Urinary bladder (tissue), 4 donors: ENCODE measurements around the gene PLXNC1. TPM values are rescaled to one million over a fixed set of nuclear protein-coding genes. Genes with fewer than 3 reads are reported as not detected.

Source experiments
- DNase-seq: peaks from one replicate; pipeline ENCODE4 v3.0.0-alpha.2; 2015; ENCODE audit errors: extremely low spot score
- H3K27ac ChIP-seq: one replicate; pipeline ENCODE4 v1.5.1; 2013; ENCODE audit warnings: low read depth, mild to moderate bottlenecking, moderate library complexity
- H3K36me3 ChIP-seq: one replicate; pipeline ENCODE4 v1.6.1; 2013; ENCODE audit warnings: mild to moderate bottlenecking, moderate library complexity; ENCODE audit not compliant: insufficient read depth
- H3K4me1 ChIP-seq: one replicate; pipeline ENCODE4 v1.6.1; 2013; ENCODE audit warnings: mild to moderate bottlenecking, moderate library complexity; ENCODE audit not compliant: insufficient read depth
- H3K4me3 ChIP-seq: one replicate; pipeline ENCODE4 v1.5.1; 2013; ENCODE audit warnings: low read depth, low read length
- WGBS: extraction: QIAGEN DNeasy Blood & Tissue Kit; methylation state at CpG from one replicate; pipeline ENCODE4 v1.1.7; 2013; 5-methylcytosine and 5-hydroxymethylcytosine counted together
- polyA plus RNA-seq: library from polyadenylated mRNA; stranded (reverse); fragments of 200-250 nt; gene quantifications from one replicate; pipeline ENCODE4 v1.2.3, GENCODE V29; 2013
- total RNA-seq: library from RNA; depleted of rRNA; stranded (reverse); fragments of >200 nt; gene quantifications from one replicate; pipeline ENCODE4 v1.2.3, GENCODE V29; 2014
- donor health status: healthy with polysubstance abuse.
- donor health status: healthy.

PLXNC1 gene
- total and polyA plus RNA-seq, 2 donors, result 1.8 to 19.0 TPM

GRCh38 chr12:94327809-94328208 lies 179.4 kb downstream of the PLXNC1 start:
- DNase-seq, result no peak
- Histone ChIP-seq H3K4me1 (no peaks in the 10 kb centered on the region), H3K4me3 (no peak overlapping the region), H3K27ac (no peak overlapping the region), H3K36me3 (no peaks in the 10 kb centered on the region)
- 88% methylated on average over 1 of the region's 1 CpG for WGBS

GRCh38 chr12:94329366-94329765 lies 181.0 kb downstream of the PLXNC1 start:
- H3K4me1 ChIP-seq, result no peaks in the 10 kb centered on the region
- H3K36me3 ChIP-seq, result no peaks in the 10 kb centered on the region
- 94% methylated on average over 1 of the region's 1 CpG for WGBS
- no peak overlapping the region for H3K4me3 ChIP-seq
- no peak for DNase-seq
- no peak overlapping the region for H3K27ac ChIP-seq

GRCh38 chr12:94333396-94333795 lies 185.0 kb downstream of the PLXNC1 start:
- DNase-seq, result no peak
- no peak overlapping the region for H3K4me3 ChIP-seq
- 95% methylated on average over 3 of the region's 3 CpGs for WGBS
- H3K27ac ChIP-seq, result no peak overlapping the region
- no peaks in the 10 kb centered on the region for H3K4me1 ChIP-seq
- no peaks in the 10 kb centered on the region for H3K36me3 ChIP-seq

- DNase-seq, result no peak
- Histone ChIP-seq H3K4me3 (no peak overlapping the region), H3K27ac (no peak overlapping the region), H3K4me1 (no peaks in the 10 kb centered on the region), H3K36me3 (no peaks in the 10 kb centered on the region)
- 39% methylated on average over 5 of the region's 5 CpGs for WGBS
These were observed 188.0 kb downstream of the PLXNC1 start for GRCh38 chr12:94336211-94336925.

- Histone ChIP-seq H3K36me3 (no peaks in the 10 kb centered on the region), H3K4me3 (no peak overlapping the region), H3K4me1 (no peaks in the 10 kb centered on the region), H3K27ac (no peak overlapping the region)
- 96% methylated on average over 4 of the region's 4 CpGs for WGBS
- DNase-seq, result no peak
These were observed 189.8 kb downstream of the PLXNC1 start for GRCh38 chr12:94338006-94338794.

- H3K4me1 ChIP-seq, result no peaks in the 10 kb centered on the region
- no peaks in the 10 kb centered on the region for H3K36me3 ChIP-seq
- H3K27ac ChIP-seq, result no peak overlapping the region
- WGBS, result 98% methylated on average over 6 of the region's 6 CpGs
- no peak overlapping the region for H3K4me3 ChIP-seq
- DNase-seq, result no peak
These were observed 192.2 kb downstream of the PLXNC1 start for GRCh38 chr12:94340573-94340972.

GRCh38 chr12:94353130-94353529 lies 204.8 kb downstream of the PLXNC1 start:
- Histone ChIP-seq H3K4me1 (no peaks in the 10 kb centered on the region), H3K36me3 (no peaks in the 10 kb centered on the region), H3K27ac (no peak overlapping the region), H3K4me3 (no peak overlapping the region)
- no peak for DNase-seq
- WGBS, result 99% methylated on average over 1 of the region's 1 CpG
